ENCODE results near the gene NCAN.
"Not testable (repeated sequence)": the region's sequence is repeated elsewhere in the genome, so short reads cannot be mapped to it uniquely, and the experiment has no call there.

NCAN gene

GRCh38 chr19:19236173-19236572 is 24.4 kb downstream of the NCAN start:
- H3K4me1 ChIP-seq (ENCODE audit: control insufficient read depth, insufficient read depth, low read length, poor library complexity, severe bottlenecking) = no peaks in the 10 kb centered on the region
- H3K36me3 ChIP-seq (ENCODE audit: control insufficient read depth, insufficient read depth, low read length) = no peaks in the 10 kb centered on the region
- H3K4me3 ChIP-seq (ENCODE audit: insufficient read depth, low read depth, low read length, poor library complexity, severe bottlenecking) = no peak overlapping the region
- H3K27ac ChIP-seq (ENCODE audit: insufficient read depth, low read length, poor library complexity, severe bottlenecking) = no peak overlapping the region
- H3K9me3 ChIP-seq (ENCODE audit: control insufficient read depth, low read length) = peaks cover 9% of the 10 kb centered on the region
- no peaks in the 10 kb centered on the region for H3K27me3 ChIP-seq (replicated peaks; ENCODE audit: control insufficient read depth, insufficient read depth, low read length, poor library complexity, severe bottlenecking)
- DNase-seq = no peak

- no peak for DNase-seq
- Histone ChIP-seq H3K4me3 (ENCODE audit: insufficient read depth, low read depth, low read length, poor library complexity, severe bottlenecking) (no peak overlapping the region), H3K27ac (ENCODE audit: insufficient read depth, low read length, poor library complexity, severe bottlenecking) (no peak overlapping the region), H3K9me3 (ENCODE audit: control insufficient read depth, low read length) (peaks cover 9% of the 10 kb centered on the region), H3K4me1 (ENCODE audit: control insufficient read depth, insufficient read depth, low read length, poor library complexity, severe bottlenecking) (no peaks in the 10 kb centered on the region), H3K27me3 (replicated peaks; ENCODE audit: control insufficient read depth, insufficient read depth, low read length, poor library complexity, severe bottlenecking) (no peaks in the 10 kb centered on the region), H3K36me3 (ENCODE audit: control insufficient read depth, insufficient read depth, low read length) (no peaks in the 10 kb centered on the region)
Observed at GRCh38 chr19:19238126-19238894, 26.6 kb downstream of the NCAN start.

DNA sequence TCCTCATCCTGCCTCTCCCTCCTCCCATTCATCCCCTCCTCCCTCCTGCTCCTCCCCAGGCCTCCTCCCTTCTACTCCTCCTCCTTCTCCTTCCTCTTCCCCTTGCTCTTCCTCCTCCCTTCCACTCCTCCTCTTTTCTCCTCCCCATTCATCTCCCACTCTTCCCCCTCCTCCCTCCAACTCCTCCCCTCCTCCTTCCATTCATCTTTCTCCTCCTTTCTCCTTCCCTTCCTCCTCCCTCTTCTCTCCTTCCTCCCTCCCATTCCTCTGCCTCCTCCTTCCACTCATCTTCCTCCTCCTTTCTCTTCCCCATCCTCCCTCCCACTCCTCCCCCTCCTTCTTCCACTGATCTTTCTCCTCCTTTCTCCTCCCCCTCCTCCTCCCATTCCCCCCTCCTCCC is 27.9 kb downstream of the NCAN start:
- H3K27me3 ChIP-seq (replicated peaks; ENCODE audit: control insufficient read depth, insufficient read depth, low read length, poor library complexity, severe bottlenecking) = no peaks in the 10 kb centered on the region
- no peaks in the 10 kb centered on the region for H3K36me3 ChIP-seq (ENCODE audit: control insufficient read depth, insufficient read depth, low read length)
- H3K9me3 ChIP-seq (ENCODE audit: control insufficient read depth, low read length) = peaks cover 4% of the 10 kb centered on the region
- no peaks in the 10 kb centered on the region for H3K4me1 ChIP-seq (ENCODE audit: control insufficient read depth, insufficient read depth, low read length, poor library complexity, severe bottlenecking)
- no peak for DNase-seq
- no peak overlapping the region for H3K27ac ChIP-seq (ENCODE audit: insufficient read depth, low read length, poor library complexity, severe bottlenecking)
- H3K4me3 ChIP-seq (ENCODE audit: insufficient read depth, low read depth, low read length, poor library complexity, severe bottlenecking) = no peak overlapping the region

- Histone ChIP-seq H3K4me1 (ENCODE audit: control insufficient read depth, insufficient read depth, low read length, poor library complexity, severe bottlenecking) (no peaks in the 10 kb centered on the region), H3K27ac (ENCODE audit: insufficient read depth, low read length, poor library complexity, severe bottlenecking) (no peak overlapping the region), H3K9me3 (ENCODE audit: control insufficient read depth, low read length) (no peaks in the 10 kb centered on the region), H3K27me3 (replicated peaks; ENCODE audit: control insufficient read depth, insufficient read depth, low read length, poor library complexity, severe bottlenecking) (no peaks in the 10 kb centered on the region), H3K4me3 (ENCODE audit: insufficient read depth, low read depth, low read length, poor library complexity, severe bottlenecking) (no peak overlapping the region), H3K36me3 (ENCODE audit: control insufficient read depth, insufficient read depth, low read length) (no peaks in the 10 kb centered on the region)
- DNase-seq = no peak
Observed at GRCh38 chr19:19240476-19240875, 28.7 kb downstream of the NCAN start.

DNA sequence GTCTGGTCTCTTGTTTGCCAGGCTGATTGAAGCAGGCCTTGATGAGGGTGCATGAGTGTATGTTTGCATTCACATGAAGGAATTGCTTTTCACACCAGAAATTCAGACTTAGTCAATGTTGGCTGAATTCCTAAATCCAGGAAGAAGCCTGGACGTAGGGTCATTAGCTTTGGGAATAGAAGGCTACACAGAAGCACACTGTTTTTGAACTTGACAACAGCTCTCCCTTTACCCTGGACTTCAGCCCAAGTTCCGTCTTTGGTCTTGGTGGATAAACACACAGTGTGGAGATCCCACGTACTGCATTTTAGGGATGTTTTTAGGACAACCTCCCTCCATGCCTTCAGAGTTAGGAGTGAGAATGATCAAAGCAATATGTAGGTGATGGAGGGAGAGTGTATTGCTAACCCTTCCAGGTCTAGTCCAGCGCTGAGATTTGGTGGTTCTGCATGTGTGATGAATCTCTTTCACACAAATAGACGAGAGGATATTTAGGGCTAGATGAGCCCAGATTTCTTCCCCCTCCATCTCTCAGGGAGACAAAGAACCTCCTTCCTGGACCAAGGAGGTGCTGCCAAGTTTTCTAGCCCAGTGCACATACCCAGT is 38.5 kb downstream of the NCAN start:
- H3K9me3 ChIP-seq (ENCODE audit: control insufficient read depth, low read length) = no peaks in the 10 kb centered on the region
- DNase-seq = no peak
- no peaks in the 10 kb centered on the region for H3K36me3 ChIP-seq (ENCODE audit: control insufficient read depth, insufficient read depth, low read length)
- H3K4me1 ChIP-seq (ENCODE audit: control insufficient read depth, insufficient read depth, low read length, poor library complexity, severe bottlenecking) = no peaks in the 10 kb centered on the region
- no peak overlapping the region for H3K27ac ChIP-seq (ENCODE audit: insufficient read depth, low read length, poor library complexity, severe bottlenecking)
- no peak overlapping the region for H3K4me3 ChIP-seq (ENCODE audit: insufficient read depth, low read depth, low read length, poor library complexity, severe bottlenecking)
- H3K27me3 ChIP-seq (replicated peaks; ENCODE audit: control insufficient read depth, insufficient read depth, low read length, poor library complexity, severe bottlenecking) = no peaks in the 10 kb centered on the region

DNA sequence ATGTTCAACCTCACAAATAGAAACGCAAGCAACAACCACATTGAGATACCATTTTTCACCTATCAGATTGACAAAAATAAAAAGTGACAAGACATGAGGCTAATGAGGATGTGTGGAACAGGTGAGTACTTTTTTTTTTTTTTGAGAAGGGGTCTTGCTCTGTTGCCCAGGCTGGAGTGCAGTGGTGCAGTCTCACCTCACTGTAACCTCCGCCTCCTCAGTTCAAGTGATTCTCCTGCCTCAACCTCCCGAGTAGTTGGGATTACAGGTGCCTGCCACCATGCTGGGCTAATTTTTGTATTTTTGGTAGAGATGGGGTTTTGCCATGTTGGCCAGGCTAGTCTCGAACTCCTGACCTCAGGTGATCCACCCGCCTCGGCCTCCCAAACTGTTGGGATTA is 41.7 kb downstream of the NCAN start:
- H3K27me3 ChIP-seq (replicated peaks; ENCODE audit: control insufficient read depth, insufficient read depth, low read length, poor library complexity, severe bottlenecking) = not testable (repeated sequence)

GRCh38 chr19:19256072-19256969 is 44.6 kb downstream of the NCAN start:
- Histone ChIP-seq H3K4me1 (ENCODE audit: control insufficient read depth, insufficient read depth, low read length, poor library complexity, severe bottlenecking) (peaks cover 7% of the 10 kb centered on the region), H3K27ac (ENCODE audit: insufficient read depth, low read length, poor library complexity, severe bottlenecking) (no peak overlapping the region), H3K27me3 (replicated peaks; ENCODE audit: control insufficient read depth, insufficient read depth, low read length, poor library complexity, severe bottlenecking) (peaks cover 6% of the 10 kb centered on the region), H3K36me3 (ENCODE audit: control insufficient read depth, insufficient read depth, low read length) (no peaks in the 10 kb centered on the region), H3K9me3 (ENCODE audit: control insufficient read depth, low read length) (no peaks in the 10 kb centered on the region), H3K4me3 (ENCODE audit: insufficient read depth, low read depth, low read length, poor library complexity, severe bottlenecking) (no peak overlapping the region)
- DNase-seq = no peak

More for the DNA sequence above, 41.7 kb downstream of the NCAN start:
- H3K27ac ChIP-seq (ENCODE audit: insufficient read depth, low read length, poor library complexity, severe bottlenecking); H3K9me3 ChIP-seq (ENCODE audit: control insufficient read depth, low read length); H3K4me1 ChIP-seq (ENCODE audit: control insufficient read depth, insufficient read depth, low read length, poor library complexity, severe bottlenecking); DNase-seq; H3K4me3 ChIP-seq (ENCODE audit: insufficient read depth, low read depth, low read length, poor library complexity, severe bottlenecking); H3K36me3 ChIP-seq (ENCODE audit: control insufficient read depth, insufficient read depth, low read length): not testable (repeated sequence)

DNA sequence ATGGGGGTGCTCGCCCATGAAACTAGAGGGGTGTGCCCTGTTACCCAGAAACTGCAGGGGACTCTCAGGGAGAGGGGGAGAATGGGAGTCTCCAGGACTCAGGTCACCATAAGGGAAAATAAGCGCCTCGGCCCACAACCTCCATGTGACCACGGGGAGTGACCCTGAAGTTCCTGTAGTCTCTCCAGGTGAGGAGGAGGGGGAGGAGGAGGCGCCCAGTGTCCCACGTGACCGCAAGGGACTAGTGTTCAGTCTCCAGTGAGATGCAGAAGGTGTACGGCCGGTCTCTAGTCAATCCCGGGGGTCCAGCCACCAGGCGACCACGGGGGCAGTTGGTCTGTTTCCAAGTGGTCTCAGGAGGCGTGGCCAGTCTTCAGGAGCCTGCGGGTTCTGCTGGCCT is 45.4 kb downstream of the NCAN start:
- no peak for DNase-seq
- H3K27me3 ChIP-seq (replicated peaks; ENCODE audit: control insufficient read depth, insufficient read depth, low read length, poor library complexity, severe bottlenecking) = peaks cover 15% of the 10 kb centered on the region
- H3K36me3 ChIP-seq (ENCODE audit: control insufficient read depth, insufficient read depth, low read length) = no peaks in the 10 kb centered on the region

GRCh38 chr19:19257836-19258588 is 46.3 kb downstream of the NCAN start:
- no peaks in the 10 kb centered on the region for H3K9me3 ChIP-seq (ENCODE audit: control insufficient read depth, low read length)
- no peak overlapping the region for H3K4me3 ChIP-seq (ENCODE audit: insufficient read depth, low read depth, low read length, poor library complexity, severe bottlenecking)
- peaks cover 12% of the 10 kb centered on the region for H3K4me1 ChIP-seq (ENCODE audit: control insufficient read depth, insufficient read depth, low read length, poor library complexity, severe bottlenecking)
- no peak for DNase-seq
- no peak overlapping the region for H3K27ac ChIP-seq (ENCODE audit: insufficient read depth, low read length, poor library complexity, severe bottlenecking)
- peaks cover 22% of the 10 kb centered on the region for H3K27me3 ChIP-seq (replicated peaks; ENCODE audit: control insufficient read depth, insufficient read depth, low read length, poor library complexity, severe bottlenecking)
- no peaks in the 10 kb centered on the region for H3K36me3 ChIP-seq (ENCODE audit: control insufficient read depth, insufficient read depth, low read length)

More for the DNA sequence above, 45.4 kb downstream of the NCAN start:
- H3K9me3 ChIP-seq (ENCODE audit: control insufficient read depth, low read length) = no peaks in the 10 kb centered on the region
- peaks cover 12% of the 10 kb centered on the region for H3K4me1 ChIP-seq (ENCODE audit: control insufficient read depth, insufficient read depth, low read length, poor library complexity, severe bottlenecking)
- H3K4me3 ChIP-seq (ENCODE audit: insufficient read depth, low read depth, low read length, poor library complexity, severe bottlenecking) = no peak overlapping the region
- H3K27ac ChIP-seq (ENCODE audit: insufficient read depth, low read length, poor library complexity, severe bottlenecking) = no peak overlapping the region
